GM10266 (cell line): ENCODE results near the gene DDI2.

Source experiments
- DNase-seq: peaks from one replicate; pipeline ENCODE4 v3.0.0; 2012; ENCODE audit errors: extremely low spot score
- TF ChIP-seq, protein P1 (sequence below): IDR thresholded peaks from 2 replicates; pipeline ENCODE4 v1.5.1; 2012; ENCODE audit warnings: mild to moderate bottlenecking, low read depth; ENCODE audit not compliant: control insufficient read depth, insufficient read depth; ENCODE audit errors: missing control alignments

Gene DDI2

DNA sequence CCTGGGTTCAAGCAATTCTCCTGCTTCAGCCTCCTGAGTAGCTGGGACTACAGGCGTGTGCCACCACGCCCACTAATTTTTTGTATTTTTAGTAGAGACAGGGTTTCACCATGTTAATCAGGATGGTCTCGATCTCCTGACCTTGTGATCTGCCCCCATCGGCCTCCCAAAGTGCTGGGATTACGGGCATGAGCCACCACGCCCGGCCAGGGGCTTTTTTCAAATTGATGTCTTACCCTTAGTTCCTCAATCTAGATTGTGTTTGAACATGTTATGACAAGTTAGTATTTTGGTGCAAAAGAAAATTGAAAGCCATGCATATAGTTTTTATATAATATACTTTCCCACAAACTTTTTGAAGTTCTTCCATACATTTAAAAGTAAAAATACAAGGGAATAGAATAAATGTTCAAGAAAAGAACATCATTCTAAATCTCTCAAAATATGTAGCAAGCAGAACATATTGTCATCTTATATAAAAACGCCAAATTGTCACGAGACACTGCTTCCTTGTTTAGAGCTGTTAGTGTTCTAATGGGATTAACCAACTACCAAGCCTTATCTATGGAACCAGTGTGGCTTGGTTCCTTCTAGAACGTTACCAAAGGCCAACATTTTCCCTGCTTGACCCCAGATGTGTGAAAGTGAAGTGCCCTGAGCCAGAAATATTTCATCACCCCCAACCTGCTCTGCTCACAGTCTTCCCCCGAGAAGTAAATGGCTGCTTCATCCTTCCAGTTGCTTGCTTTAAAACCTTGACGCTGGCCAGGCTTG, 57.3 kb downstream of the DDI2 start:
- TF ChIP-seq, protein P1, sequence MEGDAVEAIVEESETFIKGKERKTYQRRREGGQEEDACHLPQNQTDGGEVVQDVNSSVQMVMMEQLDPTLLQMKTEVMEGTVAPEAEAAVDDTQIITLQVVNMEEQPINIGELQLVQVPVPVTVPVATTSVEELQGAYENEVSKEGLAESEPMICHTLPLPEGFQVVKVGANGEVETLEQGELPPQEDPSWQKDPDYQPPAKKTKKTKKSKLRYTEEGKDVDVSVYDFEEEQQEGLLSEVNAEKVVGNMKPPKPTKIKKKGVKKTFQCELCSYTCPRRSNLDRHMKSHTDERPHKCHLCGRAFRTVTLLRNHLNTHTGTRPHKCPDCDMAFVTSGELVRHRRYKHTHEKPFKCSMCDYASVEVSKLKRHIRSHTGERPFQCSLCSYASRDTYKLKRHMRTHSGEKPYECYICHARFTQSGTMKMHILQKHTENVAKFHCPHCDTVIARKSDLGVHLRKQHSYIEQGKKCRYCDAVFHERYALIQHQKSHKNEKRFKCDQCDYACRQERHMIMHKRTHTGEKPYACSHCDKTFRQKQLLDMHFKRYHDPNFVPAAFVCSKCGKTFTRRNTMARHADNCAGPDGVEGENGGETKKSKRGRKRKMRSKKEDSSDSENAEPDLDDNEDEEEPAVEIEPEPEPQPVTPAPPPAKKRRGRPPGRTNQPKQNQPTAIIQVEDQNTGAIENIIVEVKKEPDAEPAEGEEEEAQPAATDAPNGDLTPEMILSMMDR: no peak
- no peak for DNase-seq

DNA sequence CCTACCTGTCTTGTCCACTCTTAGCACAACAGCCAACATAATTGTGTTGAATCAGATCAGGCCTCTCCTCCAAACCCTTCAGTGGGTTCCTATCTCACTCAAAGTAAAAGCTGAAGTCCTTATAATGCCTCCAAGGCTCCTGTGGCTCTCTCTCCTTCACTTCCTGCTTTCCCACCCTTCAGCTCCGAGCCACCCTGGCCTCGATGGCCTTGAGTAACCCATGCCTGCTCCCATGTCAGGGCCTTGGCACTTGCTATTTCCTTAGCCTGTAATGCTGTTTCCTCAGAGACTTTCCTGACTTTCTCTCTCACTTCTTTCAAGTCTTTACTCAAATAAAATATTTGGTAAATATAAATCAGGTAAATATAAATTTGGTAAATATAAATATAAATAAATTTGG, 58.8 kb downstream of the DDI2 start:
- TF ChIP-seq, protein P1: no peak
- no peak for DNase-seq

DNA sequence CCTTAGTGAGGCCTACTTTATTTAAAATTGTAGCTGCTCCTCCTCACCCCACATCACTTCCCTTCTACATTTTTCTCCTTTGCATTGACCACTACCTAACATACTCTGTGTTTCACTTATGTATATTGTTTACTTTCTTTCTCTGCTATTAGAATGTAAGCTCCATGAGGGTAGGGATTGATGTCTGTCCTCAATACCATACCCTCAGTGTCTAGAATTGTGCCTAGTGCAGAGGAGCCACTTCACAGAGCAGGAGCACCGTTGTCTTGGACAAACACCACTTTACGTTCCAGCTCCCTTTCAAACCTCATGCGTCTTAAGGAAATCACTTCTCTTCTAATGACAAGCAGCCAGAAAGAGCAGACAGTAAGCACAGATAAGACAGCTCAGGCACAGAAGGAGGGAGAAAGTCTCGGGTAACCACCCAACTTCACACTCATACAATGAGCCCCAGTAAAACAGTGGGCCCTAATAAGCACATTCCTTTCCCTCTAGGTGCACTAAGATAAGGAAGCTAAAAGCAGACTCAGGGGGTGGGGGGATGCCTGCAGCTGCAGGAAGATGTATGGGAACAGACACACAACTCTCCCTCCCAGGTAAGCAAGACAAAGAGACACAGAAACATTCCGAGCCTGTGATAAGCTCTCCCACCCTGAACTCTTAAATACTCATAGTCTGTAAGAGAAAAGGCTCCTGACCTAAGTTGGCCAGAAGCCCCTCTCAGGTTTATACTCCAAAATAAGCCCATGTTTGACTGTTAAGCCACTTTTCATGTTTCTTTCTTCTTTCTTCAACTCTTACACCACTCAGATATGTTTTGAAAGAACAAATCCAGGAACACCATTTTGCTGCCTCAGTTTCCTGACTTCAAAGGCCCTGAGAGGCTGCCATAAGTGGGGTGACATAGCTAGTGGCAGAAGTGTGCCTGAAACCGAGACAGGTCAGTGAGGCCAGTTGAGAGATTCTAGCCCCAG, 59.7 kb downstream of the DDI2 start:
- DNase-seq: no peak
- TF ChIP-seq, protein P1: no peak

DNA sequence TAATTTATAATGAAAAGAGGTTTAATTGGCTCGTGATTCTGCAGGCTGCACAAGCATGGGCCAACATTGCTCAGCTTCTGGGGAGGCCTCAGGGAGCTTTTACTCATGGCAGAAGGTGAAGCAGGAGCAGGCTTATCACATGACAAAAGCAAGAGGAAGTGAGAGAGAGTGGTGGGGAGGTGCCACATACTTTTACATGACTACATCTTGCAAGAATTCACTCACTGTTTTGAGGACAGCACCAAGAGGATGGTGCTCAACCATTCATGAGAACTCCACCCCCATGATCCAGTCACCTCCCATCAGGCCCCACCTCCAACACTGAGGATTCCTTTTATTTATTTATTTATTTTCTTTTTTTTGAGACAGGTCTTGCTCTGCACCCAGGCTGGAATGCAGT, 61.3 kb downstream of the DDI2 start:
- TF ChIP-seq, protein P1: no peak
- no peak for DNase-seq

DNA sequence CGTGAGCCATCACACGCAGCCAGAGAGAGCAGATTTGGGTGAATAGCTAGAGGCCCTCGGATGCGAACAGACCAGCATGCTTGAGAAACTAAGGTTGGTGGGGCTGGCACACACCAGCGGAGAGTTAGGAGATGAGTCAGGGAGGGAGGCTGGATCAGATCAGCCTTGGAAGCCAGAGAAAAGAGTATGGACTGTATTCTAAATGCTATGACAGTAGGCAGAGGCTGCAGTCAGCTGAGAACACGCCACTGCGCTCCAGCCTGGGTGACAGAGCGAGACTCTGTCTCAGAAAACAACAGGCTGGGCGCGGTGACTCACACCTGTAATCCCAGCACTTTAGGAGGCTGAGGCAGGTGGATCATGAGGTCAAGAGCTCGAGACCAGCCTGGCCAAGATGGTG, 62.9 kb downstream of the DDI2 start:
- DNase-seq: no peak
- TF ChIP-seq, protein P1: no peak

DNA sequence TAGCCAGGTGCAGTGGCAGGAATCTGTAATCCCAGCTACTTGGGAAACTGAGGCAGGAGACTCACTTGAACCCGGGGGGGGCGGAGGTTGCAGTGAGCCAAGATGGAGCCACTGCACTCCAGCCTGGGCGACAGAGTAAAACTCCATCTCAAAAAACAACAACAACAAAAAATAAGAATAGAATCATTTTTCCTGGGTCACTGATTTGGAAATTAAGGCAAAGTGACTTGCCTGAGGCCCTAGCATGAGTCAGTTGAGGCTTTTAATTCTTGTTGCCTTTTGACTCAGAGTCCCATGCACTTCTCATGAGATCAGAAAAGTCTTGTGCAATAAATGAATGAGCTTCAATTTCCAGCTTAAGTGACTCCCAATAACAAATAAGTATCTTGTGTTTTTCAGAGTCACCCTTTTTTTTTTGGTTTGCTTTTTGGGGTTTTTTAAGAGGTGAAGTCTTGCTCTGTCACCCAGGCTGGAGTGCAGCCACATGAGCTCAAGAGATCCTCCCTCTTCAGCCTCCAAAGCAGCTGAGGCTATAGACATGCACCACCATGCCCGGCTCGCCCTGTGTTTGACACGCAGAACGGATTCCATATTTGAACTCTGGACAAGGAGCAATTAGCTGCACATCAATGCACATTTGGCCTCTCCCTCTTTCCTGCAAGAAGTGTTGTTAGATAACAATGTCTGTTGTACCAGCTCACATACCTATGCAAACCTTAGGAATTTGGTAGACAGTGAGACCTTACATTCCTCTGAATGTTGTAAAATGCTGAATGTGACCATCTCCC, 63.5 kb downstream of the DDI2 start:
- DNase-seq: peak; percentile 38
- TF ChIP-seq, protein P1: no peak
